Gastrocnemius medialis (tissue), 4 donors: ENCODE measurements around the gene ZACN. TPM values are rescaled to one million over a fixed set of nuclear protein-coding genes. Genes with fewer than 3 reads are reported as not detected.

Experiments used
- ATAC-seq, 2 donors: fragments of 150-250 bp; one replicate each; pipeline ENCODE4 v1.9.1; 2016
- DNase-seq, 2 donors: peaks; one replicate each; pipeline ENCODE4 v3.0.0-alpha.2; 2019
- H3K27ac ChIP-seq, 4 donors: fragments of 200-600 bp; sonication (generic); 1 replicate in 1 of 4; 2 replicates in 3 of 4; pipeline ENCODE4 v1.5.1; 2016 to 2018; ENCODE audit warnings: mild to moderate bottlenecking in 2 of 4, moderate library complexity in 1 of 4
- H3K27me3 ChIP-seq, 3 donors: fragments of 200-600 bp; sonication (generic) in 2 of 3; 1 replicate in 1 of 3; 2 replicates in 2 of 3; pipeline versions ENCODE4 v1.5.1 to v1.6.0; 2016 to 2019; ENCODE audit warnings: mild to moderate bottlenecking in 1 of 3, moderate library complexity in 1 of 3
- H3K36me3 ChIP-seq, 2 donors: fragments of 200-600 bp; sonication (generic) in 1 of 2; one replicate each; pipeline ENCODE4 v1.5.1; 2017 to 2018
- H3K4me1 ChIP-seq, 2 donors: fragments of 200-600 bp; sonication (generic) in 1 of 2; one replicate each; pipeline ENCODE4 v1.5.1; 2016 to 2017; ENCODE audit warnings: mild to moderate bottlenecking in 2 of 2
- H3K4me3 ChIP-seq, 4 donors: fragments of 200-600 bp; sonication (generic) in 3 of 4; 1 replicate in 1 of 4; 2 replicates in 3 of 4; pipeline ENCODE4 v1.5.1; 2016 to 2019; ENCODE audit warnings: mild to moderate bottlenecking in 2 of 4
- H3K9me3 ChIP-seq, 3 donors: fragments of 200-600 bp; sonication (generic) in 2 of 3; 1 replicate in 1 of 3; 2 replicates in 2 of 3; pipeline ENCODE4 v1.5.1; 2016 to 2019
- POLR2A ChIP-seq, 2 donors: fragments of 450-650 bp; IDR thresholded peaks; one replicate each; pipeline ENCODE4 v1.6.1; 2017; ENCODE audit warnings: antibody characterized with exemption in 2 of 2, mild to moderate bottlenecking in 2 of 2, moderate library complexity in 2 of 2
- in situ Hi-C, 4 donors: fragments of 200-750 bp; cut with MboI; loops; one replicate each; pipeline versions ENCODE4 v1.15.0 to v1.8.0; 2017; ENCODE audit warnings: low sequenced_read_pairs in 4 of 4
- intact Hi-C: fragments of 100-400 bp; cut with DNase I; formaldehyde crosslinking; loops from one replicate; pipeline ENCODE4 v1.15.1; 2023; ENCODE audit warnings: low total_unique reads
- total RNA-seq, 4 donors: library from RNA; depleted of rRNA; stranded (reverse); fragments of >200 nt; gene quantifications; one replicate each; pipeline versions ENCODE4 v1.1.0 to v1.2.3, GENCODE V29; 2016
- TF ChIP-seq, protein P1 (sequence below), 5 experiments: fragments of 450-650 bp in 3 of 5; fragments of 200-600 bp in 2 of 5; sonication (generic) in 2 of 5; IDR thresholded peaks in 4 of 5; conservative IDR thresholded peaks in 1 of 5; 1 replicate in 4 of 5; 2 replicates in 1 of 5; pipeline ENCODE4 v1.5.1; 2016 to 2019; ENCODE audit warnings: antibody characterized with exemption in 5 of 5, mild to moderate bottlenecking in 3 of 5, moderate library complexity in 3 of 5

ZACN gene
- total RNA-seq, 4 donors from 2014 or later, result not detected

DNA sequence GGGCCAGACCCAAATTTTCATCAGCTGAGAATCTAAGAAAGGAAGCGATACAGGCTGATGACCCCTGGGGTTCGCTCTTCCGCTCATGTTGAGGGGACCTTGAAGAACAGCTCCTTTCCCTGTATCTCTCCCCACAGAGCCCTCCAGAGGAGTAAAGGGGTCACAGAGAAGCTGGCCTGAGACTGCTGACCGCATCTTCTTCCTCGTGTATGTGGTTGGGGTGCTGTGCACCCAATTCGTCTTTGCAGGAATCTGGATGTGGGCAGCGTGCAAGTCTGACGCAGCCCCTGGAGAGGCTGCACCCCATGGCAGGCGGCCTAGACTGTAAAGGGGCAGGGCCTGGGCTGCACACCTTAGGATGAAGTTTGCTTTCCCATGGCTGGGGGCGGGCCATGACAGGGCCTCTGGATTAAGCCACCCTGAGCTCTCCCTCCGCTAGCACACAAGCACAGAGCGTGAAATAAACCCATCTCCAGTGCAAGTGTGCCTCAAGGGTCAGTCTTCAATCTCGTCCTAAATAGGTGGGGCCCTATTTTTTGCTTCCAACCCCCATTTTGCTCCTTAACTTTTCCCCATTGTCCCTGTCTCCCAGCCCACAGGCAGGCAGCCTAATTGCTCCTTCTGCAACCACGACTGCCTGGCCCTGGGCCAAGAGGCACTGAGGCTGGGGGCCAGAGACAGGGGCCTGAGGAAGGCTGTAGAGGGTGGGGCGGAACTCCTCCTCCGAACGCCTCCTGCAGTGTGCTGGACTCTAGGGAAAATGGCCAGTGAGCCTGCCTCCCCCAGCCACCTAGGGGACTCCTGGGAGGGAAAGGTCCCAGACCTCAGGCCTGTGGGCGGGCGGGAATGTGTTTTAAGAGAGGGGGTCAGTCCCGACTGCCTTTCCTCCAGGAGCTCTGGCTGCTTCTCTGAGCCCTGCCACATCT lies 3.6 kb downstream of the ZACN start:
- DNase-seq (no peak), ATAC-seq (no peak)
- intact Hi-C loops (no loop called here), in situ Hi-C loops (no loop called here)
- no peak overlapping the region for H3K27ac ChIP-seq
- H3K4me3 ChIP-seq, result no peak overlapping the region
- no peaks in the 10 kb centered on the region for H3K9me3 ChIP-seq
- H3K4me1 ChIP-seq, result no peaks in the 10 kb centered on the region
- H3K36me3 ChIP-seq, result peaks cover 0 to 47% of the 10 kb centered on the region in 2 donors
- peaks cover 17 to 21% (median 18%) of the 10 kb centered on the region in 3 donors for H3K27me3 ChIP-seq
- TF ChIP-seq, protein P1, sequence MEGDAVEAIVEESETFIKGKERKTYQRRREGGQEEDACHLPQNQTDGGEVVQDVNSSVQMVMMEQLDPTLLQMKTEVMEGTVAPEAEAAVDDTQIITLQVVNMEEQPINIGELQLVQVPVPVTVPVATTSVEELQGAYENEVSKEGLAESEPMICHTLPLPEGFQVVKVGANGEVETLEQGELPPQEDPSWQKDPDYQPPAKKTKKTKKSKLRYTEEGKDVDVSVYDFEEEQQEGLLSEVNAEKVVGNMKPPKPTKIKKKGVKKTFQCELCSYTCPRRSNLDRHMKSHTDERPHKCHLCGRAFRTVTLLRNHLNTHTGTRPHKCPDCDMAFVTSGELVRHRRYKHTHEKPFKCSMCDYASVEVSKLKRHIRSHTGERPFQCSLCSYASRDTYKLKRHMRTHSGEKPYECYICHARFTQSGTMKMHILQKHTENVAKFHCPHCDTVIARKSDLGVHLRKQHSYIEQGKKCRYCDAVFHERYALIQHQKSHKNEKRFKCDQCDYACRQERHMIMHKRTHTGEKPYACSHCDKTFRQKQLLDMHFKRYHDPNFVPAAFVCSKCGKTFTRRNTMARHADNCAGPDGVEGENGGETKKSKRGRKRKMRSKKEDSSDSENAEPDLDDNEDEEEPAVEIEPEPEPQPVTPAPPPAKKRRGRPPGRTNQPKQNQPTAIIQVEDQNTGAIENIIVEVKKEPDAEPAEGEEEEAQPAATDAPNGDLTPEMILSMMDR (IDR thresholded peaks at IDR 0.05 in 4 of 5, conservative IDR thresholded peaks at IDR 0.05 in 1 of 5), result no peak
- TF ChIP-seq POLR2A (IDR thresholded peaks at IDR 0.05), result no peak

DNA sequence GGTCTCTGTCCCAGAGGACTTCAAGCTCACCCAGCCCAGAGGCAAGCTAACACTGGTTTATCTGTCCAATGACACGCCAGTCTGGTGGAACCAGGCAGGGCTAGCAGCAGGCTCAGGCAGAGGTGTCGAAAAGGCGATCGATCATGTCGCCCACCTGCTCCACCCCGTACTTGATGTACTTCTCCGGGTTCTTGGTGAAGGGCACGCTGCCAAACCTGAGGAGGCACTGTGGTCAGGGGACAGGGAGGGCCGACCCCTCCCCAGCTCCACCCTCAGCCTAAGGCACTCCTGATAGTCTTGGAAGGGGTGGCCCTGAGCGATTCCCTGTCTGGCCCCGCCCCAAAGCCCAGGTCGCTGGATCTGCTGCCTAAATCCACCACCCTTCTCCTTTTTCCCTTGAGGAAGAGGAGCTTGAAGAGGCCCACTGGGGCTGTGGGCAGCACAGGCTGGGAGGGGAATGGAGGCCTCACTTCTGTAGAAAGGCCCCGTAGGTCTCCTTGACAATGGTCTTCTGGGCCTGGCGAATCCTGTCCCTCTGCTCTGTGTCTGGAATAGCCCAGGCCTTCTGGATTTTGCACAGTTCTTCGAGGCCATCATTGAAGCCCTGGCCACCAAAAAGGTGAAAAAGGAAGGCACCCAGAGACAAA lies 4.7 kb downstream of the ZACN start:
- Histone ChIP-seq H3K36me3 (peaks cover 0 to 57% of the 10 kb centered on the region in 2 donors), H3K27me3 (peaks cover 7 to 10% (median 8%) of the 10 kb centered on the region in 3 donors), H3K4me3 (no peak overlapping the region), H3K9me3 (no peaks in the 10 kb centered on the region), H3K4me1 (no peaks in the 10 kb centered on the region), H3K27ac (no peak overlapping the region)
- in situ Hi-C loops, result no loop called here
- DNase-seq (no peak), ATAC-seq (no peak)
- TF ChIP-seq POLR2A (IDR thresholded peaks at IDR 0.05), result no peak
- TF ChIP-seq, protein P1 (IDR thresholded peaks at IDR 0.05 in 4 of 5, conservative IDR thresholded peaks at IDR 0.05 in 1 of 5), result no peak
- intact Hi-C loops, result no loop called here

DNA sequence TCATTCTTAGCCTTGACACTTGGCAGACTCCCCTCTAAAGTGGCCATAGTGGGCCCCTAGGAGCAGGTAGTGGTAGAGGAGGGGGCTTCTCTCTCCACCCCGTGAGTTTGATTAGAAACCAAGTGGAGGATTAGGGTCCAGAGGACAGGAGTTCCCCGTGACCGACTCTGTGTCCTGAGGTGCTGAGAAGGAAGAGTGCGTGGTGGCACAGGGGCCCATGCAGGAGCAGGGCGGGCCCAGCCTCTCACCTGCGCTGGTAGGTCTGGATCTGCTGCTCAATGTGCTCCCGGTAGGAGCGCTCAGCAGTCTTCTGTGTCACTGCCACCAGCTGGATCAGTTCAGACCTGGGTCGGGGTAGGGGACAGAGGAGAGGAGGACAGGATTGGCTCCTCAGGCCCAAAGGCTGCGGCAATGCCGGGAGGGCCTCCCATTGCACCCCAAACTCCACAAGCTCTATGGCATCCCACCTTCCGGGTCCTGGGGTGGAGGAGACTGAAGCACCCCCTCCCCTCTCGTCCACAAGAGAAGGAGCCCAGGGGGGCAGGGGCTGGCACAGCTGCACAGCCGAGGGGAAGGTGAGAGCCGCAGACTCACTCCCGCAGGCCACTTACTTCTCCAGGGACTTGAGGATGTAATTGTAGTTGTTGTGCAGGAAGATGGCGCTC lies 6.2 kb downstream of the ZACN start:
- H3K4me1 ChIP-seq, result no peaks in the 10 kb centered on the region
- in situ Hi-C loops, result no loop called here
- intact Hi-C loops, result no loop called here
- no peaks in the 10 kb centered on the region for H3K27me3 ChIP-seq
- no peak overlapping the region for H3K4me3 ChIP-seq
- no peak for DNase-seq
- no peak for ATAC-seq
- no peak overlapping the region for H3K27ac ChIP-seq
- TF ChIP-seq, protein P1 (IDR thresholded peaks at IDR 0.05 in 4 of 5, conservative IDR thresholded peaks at IDR 0.05 in 1 of 5), result no peak
- TF ChIP-seq POLR2A (IDR thresholded peaks at IDR 0.05), result no peak
- H3K36me3 ChIP-seq, result peaks cover 0 to 73% of the 10 kb centered on the region in 2 donors
- H3K9me3 ChIP-seq, result no peaks in the 10 kb centered on the region

- no peak for TF ChIP-seq POLR2A (IDR thresholded peaks at IDR 0.05)
- TF ChIP-seq, protein P1 (IDR thresholded peaks at IDR 0.05 in 4 of 5, conservative IDR thresholded peaks at IDR 0.05 in 1 of 5), result no peak
- H3K4me3 ChIP-seq, result no peak overlapping the region
- H3K9me3 ChIP-seq, result no peaks in the 10 kb centered on the region
- no peaks in the 10 kb centered on the region for H3K4me1 ChIP-seq
- H3K36me3 ChIP-seq, result peaks cover 0 to 79% of the 10 kb centered on the region in 2 donors
- intact Hi-C loops (no loop called here), in situ Hi-C loops (no loop called here)
- H3K27me3 ChIP-seq, result no peaks in the 10 kb centered on the region
- ATAC-seq (no peak), DNase-seq (no peak)
- no peak overlapping the region for H3K27ac ChIP-seq
Measured at GRCh38 chr17:76085731-76086366, 6.9 kb downstream of the ZACN start.
